Measurements from ENCODE around the gene BICC1.

The BICC1 gene

GRCh38 chr10:58754469-58755339, 242.0 kb downstream of the BICC1 start:
- no peak for DNase-seq

GRCh38 chr10:58755340-58755610, 242.6 kb downstream of the BICC1 start:
- DNase-seq, result no peak

- DNase-seq, result no peak
Observed at GRCh38 chr10:58755677-58756076, 243.0 kb downstream of the BICC1 start.

DNA sequence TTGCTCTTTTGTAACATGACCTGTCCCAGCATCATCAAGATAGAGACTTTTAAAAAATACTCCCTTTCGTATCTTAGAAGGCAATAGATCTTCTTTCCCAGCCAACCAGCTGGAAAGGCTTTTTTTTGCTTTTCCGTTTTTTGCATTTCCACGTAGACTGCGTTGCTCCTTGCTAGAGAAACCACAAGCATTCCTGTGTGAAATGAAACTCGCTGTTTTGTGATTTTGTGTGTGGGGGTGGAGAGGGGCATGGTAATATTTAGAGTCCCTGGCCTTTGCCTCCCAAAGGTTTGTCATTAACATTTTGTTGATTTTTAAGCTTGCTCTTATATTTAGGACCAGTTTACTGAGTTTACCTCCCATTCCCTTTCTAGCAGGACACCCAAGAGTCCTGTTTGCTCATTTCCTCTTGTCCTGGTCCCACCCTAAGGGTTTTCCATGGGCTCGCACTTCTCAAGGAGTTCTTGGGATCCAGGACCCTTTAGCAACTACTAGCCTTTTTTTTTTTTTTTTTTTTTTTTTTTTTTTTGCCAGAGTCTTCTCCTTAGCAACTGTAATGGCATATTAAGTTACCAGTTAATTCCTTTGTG, 243.6 kb downstream of the BICC1 start:
- no peak for DNase-seq

DNA sequence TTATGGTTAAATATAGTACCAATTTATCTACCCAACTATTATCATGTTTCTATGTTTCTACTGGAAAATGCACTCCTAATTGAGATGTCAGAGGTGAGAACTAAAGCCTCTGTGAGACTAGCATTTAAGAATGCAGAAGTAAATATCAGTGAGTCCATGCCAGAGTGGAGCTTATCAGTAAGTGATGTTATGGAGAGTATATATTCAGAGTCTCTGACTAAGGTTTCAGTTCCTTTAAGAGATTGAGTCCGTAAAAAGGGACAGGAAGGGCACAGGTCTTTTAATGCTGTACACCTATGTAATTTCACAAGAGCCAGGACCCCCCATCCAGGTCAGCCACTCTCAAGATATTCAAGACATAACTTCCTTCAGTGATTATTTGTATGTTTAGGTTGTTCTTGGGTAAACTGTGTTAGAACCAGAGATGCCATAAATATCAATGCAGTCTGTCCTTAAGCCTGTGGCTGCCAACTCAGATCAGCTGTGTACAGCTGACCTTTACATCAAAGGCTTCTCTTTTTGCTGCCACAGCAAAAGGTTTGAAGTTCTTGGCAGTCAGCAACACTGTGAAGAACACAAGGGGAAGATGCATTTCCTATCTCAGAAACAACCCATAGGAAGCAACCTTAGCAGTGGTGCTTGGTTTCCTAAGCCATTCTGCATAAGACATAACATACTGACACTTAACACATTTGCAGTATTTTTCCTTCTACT, 244.8 kb downstream of the BICC1 start:
- DNase-seq, result no peak

DNA sequence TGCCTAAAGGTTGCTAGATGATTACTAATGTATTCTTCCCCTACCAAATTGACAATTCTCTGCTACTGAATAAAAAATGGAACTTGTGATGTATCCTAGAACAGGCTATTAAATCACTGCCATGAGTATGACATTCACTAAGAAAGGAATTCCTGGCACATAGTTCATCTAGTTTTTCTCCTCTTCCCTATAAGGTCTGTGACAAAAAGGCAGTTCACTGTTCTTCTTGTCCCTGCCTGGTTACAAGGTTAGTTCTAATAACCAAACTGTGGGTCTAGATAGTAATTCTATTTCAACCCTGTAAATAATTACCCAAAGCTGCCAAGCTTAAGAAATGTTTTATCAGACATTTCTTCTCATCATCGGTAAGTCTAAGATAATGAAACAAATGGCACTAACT, 245.6 kb downstream of the BICC1 start:
- DNase-seq, result no peak

GRCh38 chr10:58764087-58764747, 251.5 kb downstream of the BICC1 start:
- DNase-seq, result no peak

DNA sequence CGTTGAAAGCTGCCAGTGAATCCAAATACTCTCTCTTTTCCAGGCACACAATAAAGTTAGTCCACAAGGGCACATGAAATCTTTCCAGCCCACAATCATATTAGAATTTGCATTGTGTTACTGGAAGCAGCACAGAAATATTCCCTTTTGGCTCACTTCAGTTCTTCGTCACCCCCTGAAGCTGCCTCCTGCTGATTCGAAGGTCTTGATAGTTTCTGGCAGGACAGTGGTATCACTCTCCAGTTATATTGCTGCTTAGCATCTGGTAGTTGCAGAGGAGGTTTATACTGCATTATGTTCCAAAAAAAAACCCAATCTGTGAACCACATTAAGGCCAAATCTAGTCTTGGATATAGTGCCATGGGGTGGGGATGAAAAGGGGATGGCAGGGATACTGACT, 253.2 kb downstream of the BICC1 start:
- DNase-seq, result no peak

DNA sequence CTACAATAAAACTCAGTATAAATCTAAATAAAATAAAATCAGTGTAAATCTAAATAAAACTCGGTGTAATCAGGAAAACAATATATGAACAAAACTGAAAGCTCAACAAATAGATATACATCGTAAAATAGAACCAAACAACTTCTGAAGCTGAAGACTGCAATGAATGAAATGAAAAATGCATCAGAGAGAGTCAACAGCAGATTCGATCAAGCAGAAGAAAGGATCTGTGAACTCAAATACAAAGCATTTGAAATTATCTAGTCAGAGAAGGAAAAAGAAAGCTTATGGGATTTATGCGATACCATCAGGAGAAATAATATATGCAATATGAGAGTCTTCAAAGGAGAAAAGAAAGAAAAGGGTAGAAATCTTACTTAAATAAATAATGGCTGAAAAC, 255.0 kb downstream of the BICC1 start:
- no peak for DNase-seq

- DNase-seq, result no peak
Observed at GRCh38 chr10:58771863-58772262, 259.2 kb downstream of the BICC1 start.

- no peak for DNase-seq
Observed at GRCh38 chr10:58772758-58773157, 260.1 kb downstream of the BICC1 start.

DNA sequence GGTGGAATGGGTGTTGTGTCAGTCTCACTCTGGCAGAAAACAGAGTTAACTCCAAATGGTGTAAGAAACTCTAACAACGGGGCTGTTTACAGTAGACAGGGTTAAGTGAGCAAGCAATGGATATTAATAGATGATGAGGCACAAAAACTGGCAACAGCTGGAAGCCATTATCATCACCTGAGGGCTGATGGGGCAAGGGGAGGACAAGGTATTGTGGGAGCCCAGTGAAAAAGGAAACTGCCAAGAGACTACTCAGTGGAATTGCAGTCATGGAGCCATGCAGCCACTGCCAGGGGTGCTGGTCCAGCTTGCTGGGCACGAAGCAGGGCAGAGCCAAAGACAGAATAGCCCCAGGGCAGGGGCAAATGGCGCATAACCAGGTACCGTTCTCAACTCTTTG, 260.7 kb downstream of the BICC1 start:
- no peak for DNase-seq

DNA sequence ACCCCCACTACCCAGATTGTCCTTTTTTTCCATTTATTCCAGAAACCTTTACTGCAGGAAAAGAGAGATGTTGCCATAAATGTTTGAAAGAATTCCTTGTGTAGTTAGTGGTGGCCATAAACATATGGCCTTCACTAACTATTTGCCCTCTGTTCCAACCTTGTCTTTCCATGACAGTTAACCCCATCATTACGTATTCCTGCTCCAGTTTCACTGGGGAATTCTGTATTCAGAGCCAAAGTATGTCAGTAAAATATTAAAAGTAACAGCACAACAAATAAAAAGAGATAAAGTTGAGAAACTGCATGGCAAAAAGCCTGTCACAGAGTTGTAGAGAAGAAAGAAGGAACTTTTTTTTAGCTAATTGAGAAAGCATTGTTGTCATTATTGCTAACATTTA, 261.3 kb downstream of the BICC1 start:
- DNase-seq, result no peak

DNA sequence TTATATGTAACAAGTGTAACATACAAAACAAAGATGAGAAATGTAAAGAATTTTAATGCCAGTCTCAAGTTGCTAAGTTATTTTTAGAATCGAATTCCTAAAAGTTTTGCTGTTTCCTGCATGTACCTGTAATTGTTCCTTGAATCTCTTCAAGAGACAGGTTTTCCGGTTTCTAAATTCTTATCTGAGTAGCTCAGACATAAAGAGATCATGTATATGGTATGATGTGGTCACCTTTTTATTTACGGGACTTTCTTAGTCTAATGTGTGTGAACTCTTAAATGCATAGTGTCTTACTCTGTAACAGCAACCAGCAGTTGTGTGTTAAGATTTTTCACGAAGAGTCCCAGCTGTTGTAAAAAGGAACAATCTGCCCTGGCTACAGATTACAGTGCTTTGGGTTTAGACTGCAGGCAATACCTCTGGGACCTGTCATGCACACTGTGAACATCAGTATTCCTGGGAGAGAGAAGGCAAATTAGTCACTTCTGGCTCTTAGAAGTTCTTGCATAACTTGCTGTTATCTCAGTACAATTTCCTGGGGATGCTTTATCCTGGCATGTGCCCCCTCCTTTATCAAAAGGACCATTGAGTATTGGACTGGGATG, 263.4 kb downstream of the BICC1 start:
- peak; percentile 27 to 67 for DNase-seq

DNA sequence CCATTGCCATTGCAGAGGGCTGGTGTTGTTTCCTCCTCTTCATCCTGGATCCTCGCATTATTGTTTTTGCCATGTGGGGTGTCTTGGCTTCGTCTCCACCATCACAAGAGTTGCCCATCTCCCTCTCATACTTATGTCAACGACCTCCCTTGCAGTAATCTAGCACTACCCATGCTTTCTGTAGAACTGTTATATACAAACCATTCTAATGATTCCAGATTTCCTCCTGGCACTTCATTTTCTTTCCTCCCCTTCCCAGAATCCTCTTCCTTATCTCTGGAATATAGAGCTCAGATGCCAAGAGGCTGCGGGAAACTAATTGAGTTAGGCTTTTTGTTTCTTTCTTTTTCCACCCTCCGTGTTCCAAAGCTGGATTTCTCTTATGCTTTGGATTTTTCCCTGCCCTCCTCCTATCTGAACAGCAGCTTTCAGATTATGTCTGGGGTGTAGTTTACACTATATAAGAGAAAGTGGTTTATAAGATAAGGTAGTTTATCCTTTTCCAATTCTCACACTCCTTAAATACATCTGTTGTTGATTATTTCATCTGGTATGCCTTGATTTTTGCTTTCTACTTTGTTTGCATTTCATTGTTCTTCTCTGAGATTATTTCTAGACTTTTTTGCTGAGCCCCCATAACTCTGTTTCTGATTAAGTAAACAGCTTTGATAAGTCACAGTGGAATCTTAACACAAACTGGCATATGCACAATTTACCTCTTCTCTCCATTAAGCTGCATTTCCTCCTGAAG, 264.1 kb downstream of the BICC1 start:
- no peak for DNase-seq

- DNase-seq, result no peak
Observed at GRCh38 chr10:58778966-58779365, 266.3 kb downstream of the BICC1 start.

DNA sequence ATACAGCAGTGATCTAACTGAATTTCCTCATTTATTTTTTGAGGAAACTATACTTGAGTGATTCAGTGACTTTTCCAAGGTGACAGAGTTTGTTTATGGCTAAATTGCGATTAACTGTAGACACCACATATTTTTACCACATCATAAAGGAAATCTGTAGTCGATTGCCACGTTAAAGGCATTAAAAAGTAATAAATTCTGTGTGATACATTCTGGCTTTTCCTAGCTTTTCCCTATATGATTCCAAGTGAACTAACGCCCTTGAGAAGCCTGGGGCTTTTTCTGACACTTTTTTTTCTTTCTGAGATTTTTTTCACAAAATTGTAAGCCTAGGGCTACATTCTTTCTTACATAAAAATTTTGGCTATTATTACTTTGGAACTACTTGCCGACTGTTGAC, 266.9 kb downstream of the BICC1 start:
- no peak for DNase-seq

DNA sequence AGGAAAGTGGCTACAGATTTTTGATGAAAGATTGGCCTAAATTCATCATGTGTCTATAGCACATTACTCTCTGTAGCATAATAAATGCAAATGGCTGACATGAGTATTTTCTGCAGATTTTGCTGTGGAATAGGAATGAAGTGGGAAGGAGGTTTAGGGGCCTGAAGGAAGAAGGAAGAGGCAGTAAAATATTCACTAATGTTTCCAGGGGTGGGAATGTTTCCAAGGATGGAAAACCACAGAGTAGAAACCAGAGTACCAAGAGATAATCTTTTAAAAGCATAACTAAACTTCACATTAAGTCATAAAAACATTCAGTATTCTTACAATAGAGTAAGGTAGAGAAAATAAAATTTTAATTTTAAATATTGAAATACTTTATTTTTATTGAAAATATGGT, 267.8 kb downstream of the BICC1 start:
- DNase-seq, result no peak

- peak in 1 of 2 experiments; percentile 38 for DNase-seq
Observed at GRCh38 chr10:58781873-58782488, 269.3 kb downstream of the BICC1 start.

DNA sequence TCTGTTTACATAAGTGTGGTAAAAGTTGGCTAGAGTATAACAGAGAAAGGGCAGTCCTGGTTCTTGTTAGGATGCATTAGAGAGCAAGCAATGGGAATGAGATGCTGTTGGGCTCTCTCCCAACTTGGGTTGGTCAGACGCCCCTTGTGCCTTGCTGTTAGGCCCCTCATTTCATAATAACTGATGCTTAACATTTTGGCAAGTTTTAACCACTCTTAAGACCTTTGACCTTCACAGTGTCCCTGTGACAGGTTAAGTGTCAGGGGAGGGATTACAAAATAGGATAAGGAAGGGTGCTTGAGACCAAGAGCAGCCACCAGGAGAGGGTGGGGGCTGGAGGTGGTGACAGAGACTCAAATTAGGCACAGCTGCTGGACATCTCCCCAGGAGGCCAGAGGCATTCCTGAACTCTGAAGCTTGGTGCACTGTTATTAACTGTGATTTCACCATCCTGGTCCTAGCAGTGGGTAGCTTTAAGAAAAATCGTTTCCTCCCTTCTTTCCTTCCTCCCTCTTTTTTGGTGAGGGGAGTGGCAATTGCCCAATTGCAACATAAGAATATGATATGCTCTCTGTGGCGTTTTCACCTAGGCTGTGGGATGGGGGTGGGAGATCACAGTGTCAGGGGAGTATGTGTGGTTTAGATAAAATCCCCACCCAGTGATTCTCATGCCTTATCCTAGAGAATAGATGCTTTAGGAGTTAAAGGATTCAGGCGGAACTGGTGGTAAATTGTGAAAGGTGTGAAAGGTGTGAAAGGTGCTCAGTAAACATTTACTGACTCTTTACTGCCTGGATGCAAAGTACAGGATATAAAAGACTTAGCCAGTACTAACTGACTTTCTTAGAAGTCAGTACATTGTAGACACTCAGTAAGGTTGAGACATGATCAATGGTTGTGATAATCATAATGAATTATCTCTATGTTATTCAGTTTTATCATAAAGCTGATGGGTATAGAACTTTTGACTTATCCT, 270.5 kb downstream of the BICC1 start:
- no peak for DNase-seq

- no peak for DNase-seq
Observed at GRCh38 chr10:58784361-58784760, 271.7 kb downstream of the BICC1 start.
